GM19463 (cell line): Measurements from ENCODE around the gene AHCY.
A peak's percentile ranks its signal among the peaks of the same experiment; 100 is the strongest.

ENCODE experiments used
- ATAC-seq: cut with Tn5 transposase; IDR thresholded peaks from one replicate; pipeline ENCODE4 v1.9.1; 2021; ENCODE audit warnings: mild to moderate bottlenecking, moderate library complexity; ENCODE audit not compliant: unreplicated experiment

Gene AHCY

GRCh38 chr20:34324541-34324940, 21.4 kb upstream of the AHCY start:
- no peak for ATAC-seq

GRCh38 chr20:34322267-34323105, 19.3 kb upstream of the AHCY start:
- ATAC-seq: no peak

GRCh38 chr20:34320861-34321260, 17.7 kb upstream of the AHCY start:
- no peak for ATAC-seq

- no peak for ATAC-seq
These were observed 15.7 kb upstream of the AHCY start for GRCh38 chr20:34318609-34319443.

- ATAC-seq: no peak
These were observed 13.2 kb upstream of the AHCY start for GRCh38 chr20:34316196-34316814.

GRCh38 chr20:34315236-34315635, 12.1 kb upstream of the AHCY start:
- no peak for ATAC-seq

GRCh38 chr20:34312544-34313217, 9.5 kb upstream of the AHCY start:
- peak; percentile 73 for ATAC-seq

GRCh38 chr20:34312024-34312460, 8.9 kb upstream of the AHCY start:
- no peak for ATAC-seq

GRCh38 chr20:34311118-34312023, 8.2 kb upstream of the AHCY start:
- ATAC-seq: no peak

- no peak for ATAC-seq
These were observed 7.4 kb upstream of the AHCY start for GRCh38 chr20:34310481-34311117.

GRCh38 chr20:34309691-34310090, 6.5 kb upstream of the AHCY start:
- no peak for ATAC-seq

GRCh38 chr20:34305333-34306230, 2.4 kb upstream of the AHCY start:
- ATAC-seq: no peak

GRCh38 chr20:34302312-34302722, 838 bp downstream of the AHCY start:
- ATAC-seq: no peak

- ATAC-seq: no peak
These were observed 1.4 kb downstream of the AHCY start for GRCh38 chr20:34301587-34302311.

- ATAC-seq: no peak
These were observed 2.2 kb downstream of the AHCY start for GRCh38 chr20:34300809-34301586.

GRCh38 chr20:34300256-34300806, 2.8 kb downstream of the AHCY start:
- no peak for ATAC-seq
